ENCODE measurements around the gene ATP6V0C. TPM values are rescaled to one million over a fixed set of nuclear protein-coding genes. Genes with fewer than 3 reads are reported as not detected.

Gene ATP6V0C
- total RNA-seq, 1 experiment from 2014 or later: 176 TPM

- no peak overlapping the region for H3K23ac ChIP-seq (ENCODE audit: insufficient read length, low read depth, low read length)
- H3K4ac ChIP-seq (ENCODE audit: low read depth, low read length): no peak overlapping the region
- H3K9me3 ChIP-seq (ENCODE audit: control insufficient read depth, low read depth, low read length): no peaks in the 10 kb centered on the region
- no peak overlapping the region for H3K9ac ChIP-seq (ENCODE audit: extremely low read depth, insufficient read length, low read length)
- no peaks in the 10 kb centered on the region for H3K27me3 Mint-ChIP-seq (ENCODE audit: low read depth)
- H2BK20ac ChIP-seq (ENCODE audit: low read depth, low read length, poor library complexity, severe bottlenecking): no peak overlapping the region
- no peak for DNase-seq
- WGBS (ENCODE audit: extremely low coverage, insufficient read length, low lambda C conversion rate): no CpG with 5 or more reads among the region's 62 CpGs
- no peak overlapping the region for H3K56ac ChIP-seq (ENCODE audit: insufficient read length, low read depth, low read length)
- no peak overlapping the region for H2AK5ac ChIP-seq (ENCODE audit: insufficient read length, low read length)
- peaks cover 3% of the 10 kb centered on the region for H3K23me2 ChIP-seq (ENCODE audit: insufficient read length, low read depth, low read length, poor library complexity, severe bottlenecking)
- no peak overlapping the region for H3K14ac ChIP-seq (ENCODE audit: insufficient read depth, low read length)
- no peaks in the 10 kb centered on the region for H3K27me3 ChIP-seq (ENCODE audit: insufficient read depth, low read length)
- H3K4me2 ChIP-seq (ENCODE audit: insufficient read depth, insufficient read length, low read length): no peak overlapping the region
- no peak overlapping the region for H2BK12ac ChIP-seq (ENCODE audit: insufficient read length, low read depth, low read length)
- H3K4me3 Mint-ChIP-seq: no peak overlapping the region
- no peaks in the 10 kb centered on the region for H3K4me1 Mint-ChIP-seq
- H3K27ac Mint-ChIP-seq: no peak overlapping the region
- H3K36me3 Mint-ChIP-seq (ENCODE audit: insufficient read depth in 1 of 3, low read depth in 3 of 3): peaks cover 0 to 18% (median 4%) of the 10 kb centered on the region in 3 experiments; a peak in 4 of 7 replicates
- H4K5ac ChIP-seq (ENCODE audit: insufficient read length, low read depth, low read length): no peak overlapping the region
- no peak overlapping the region for H2BK5ac ChIP-seq (ENCODE audit: insufficient read length, low read length)
- TF ChIP-seq CTCF (conservative IDR thresholded peaks at IDR 0.05): no peak
- H2BK15ac ChIP-seq (ENCODE audit: low read depth, low read length): no peak overlapping the region
- no peak overlapping the region for H3K27ac ChIP-seq (ENCODE audit: insufficient read length, low read depth, low read length)
- no peak overlapping the region for H3K18ac ChIP-seq (ENCODE audit: insufficient read length, low read depth, low read length)
- H4K20me1 ChIP-seq (ENCODE audit: control insufficient read depth, insufficient read depth, insufficient read length): no peaks in the 10 kb centered on the region
- no peak overlapping the region for H4K8ac ChIP-seq (replicated peaks; ENCODE audit: insufficient read length, low read depth, low read length)
- no peaks in the 10 kb centered on the region for H3K79me1 ChIP-seq (ENCODE audit: insufficient read depth, low read depth, low read length, poor library complexity, severe bottlenecking)
- no peaks in the 10 kb centered on the region for H3K4me1 ChIP-seq (ENCODE audit: insufficient read depth, low read length)
- H2AFZ ChIP-seq (ENCODE audit: low read length): no peak overlapping the region
- H3K9me3 Mint-ChIP-seq: no peaks in the 10 kb centered on the region
- no peak overlapping the region for H2BK120ac ChIP-seq (ENCODE audit: low read depth, low read length, poor library complexity, severe bottlenecking)
- no peak overlapping the region for H4K91ac ChIP-seq (ENCODE audit: insufficient read length, low read depth, low read length)
- H3K79me2 ChIP-seq (ENCODE audit: insufficient read depth, low read length): no peaks in the 10 kb centered on the region
- no peak overlapping the region for H3T11ph ChIP-seq (ENCODE audit: low read length)
Measured at GRCh38 chr16:2496223-2497115, 17.3 kb upstream of the ATP6V0C start.
